Dermis microvascular lymphatic vessel endothelial cell (primary cell): Measurements from ENCODE around the gene TPRG1. TPM values are rescaled to one million over a fixed set of nuclear protein-coding genes. Genes with fewer than 3 reads are reported as not detected.
"Not testable (repeated sequence)": the region's sequence is repeated elsewhere in the genome, so short reads cannot be mapped to it uniquely, and the experiment has no call there.

ENCODE experiments used
- DNase-seq, 2 donors: peaks; one replicate each; pipeline versions ENCODE4 v3.0.0 to v3.0.0-alpha.2; 2010; ENCODE audit warnings: low read depth in 2 of 2
- total RNA-seq: library from RNA; depleted of rRNA; stranded (reverse); fragments of >200 nt; gene quantifications from 2 replicates; pipeline ENCODE4 v1.2.1, GENCODE V29; 2014

TPRG1 gene
- total RNA-seq, 1 donor from 2014 or later: 0.13 TPM

- DNase-seq: no peak
These were observed 137.7 kb downstream of the TPRG1 start for GRCh38 chr3:189309400-189309975.

GRCh38 chr3:189311521-189311920 lies 139.8 kb downstream of the TPRG1 start:
- DNase-seq: no peak

GRCh38 chr3:189312866-189313265 lies 141.1 kb downstream of the TPRG1 start:
- DNase-seq: no peak

GRCh38 chr3:189316296-189317019 lies 144.7 kb downstream of the TPRG1 start:
- DNase-seq: no peak

- DNase-seq: no peak
These were observed 146.1 kb downstream of the TPRG1 start for GRCh38 chr3:189317911-189318310.

GRCh38 chr3:189320511-189320910 lies 148.7 kb downstream of the TPRG1 start:
- DNase-seq: no peak

- no peak for DNase-seq
These were observed 150.6 kb downstream of the TPRG1 start for GRCh38 chr3:189322339-189322738.

GRCh38 chr3:189324538-189325138 lies 152.9 kb downstream of the TPRG1 start:
- DNase-seq: peak in 1 of 2 donors; percentile 19

GRCh38 chr3:189325454-189325853 lies 153.7 kb downstream of the TPRG1 start:
- DNase-seq: no peak

GRCh38 chr3:189329630-189330029 lies 157.9 kb downstream of the TPRG1 start:
- not testable (repeated sequence) for DNase-seq

GRCh38 chr3:189330066-189330465 lies 158.3 kb downstream of the TPRG1 start:
- no peak for DNase-seq

- DNase-seq: no peak
These were observed 159.2 kb downstream of the TPRG1 start for GRCh38 chr3:189331002-189331418.

GRCh38 chr3:189334064-189334920 lies 162.5 kb downstream of the TPRG1 start:
- no peak for DNase-seq

- no peak for DNase-seq
These were observed 165.9 kb downstream of the TPRG1 start for GRCh38 chr3:189337673-189338091.

- DNase-seq: no peak
These were observed 166.6 kb downstream of the TPRG1 start for GRCh38 chr3:189338366-189338765.

- no peak for DNase-seq
These were observed 168.2 kb downstream of the TPRG1 start for GRCh38 chr3:189339996-189340395.

GRCh38 chr3:189340680-189341460 lies 169.1 kb downstream of the TPRG1 start:
- no peak for DNase-seq

GRCh38 chr3:189342811-189343210 lies 171.0 kb downstream of the TPRG1 start:
- no peak for DNase-seq

GRCh38 chr3:189344996-189345395 lies 173.2 kb downstream of the TPRG1 start:
- no peak for DNase-seq

GRCh38 chr3:189349772-189350171 lies 178.0 kb downstream of the TPRG1 start:
- no peak for DNase-seq

- no peak for DNase-seq
These were observed 181.7 kb downstream of the TPRG1 start for GRCh38 chr3:189353318-189353965.
